B cell (primary cell): ENCODE results near the gene ARHGEF33. TPM values are rescaled to one million over a fixed set of nuclear protein-coding genes. Genes with fewer than 3 reads are reported as not detected.

Experiments used
- ATAC-seq: fragments of 200-7000 bp; cut with Tn5 transposase; one replicate; pipeline ENCODE4 v1.10.0; 2021; ENCODE audit warnings: low read depth, mild to moderate bottlenecking, moderate number of reproducible peaks, moderate library complexity
- CTCF ChIA-PET: fragments of 350-600 bp; sonication (Branson Sonifier 250); formaldehyde crosslinking; loops from one replicate; lab custom pipeline; 2021; ENCODE audit warnings: antibody characterized with exemption, inconsistent platforms; lab: Charles Lee
- POLR2A ChIA-PET: fragments of 350-600 bp; sonication (Branson Sonifier 250); formaldehyde crosslinking; loops from one replicate; lab custom pipeline; 2021; ENCODE audit warnings: antibody characterized with exemption; lab: Charles Lee
- DNase-seq: peaks from one replicate; pipeline ENCODE4 v3.0.0; 2013
- H2AFZ ChIP-seq: 2 replicates; pipeline ENCODE4 v1.6.1; 2012; ENCODE audit warnings: mild to moderate bottlenecking, low read depth, low read length; ENCODE audit not compliant: insufficient read depth, poor library complexity, severe bottlenecking
- H3K27ac ChIP-seq, 2 donors: 1 replicate in 1 of 2; 2 replicates in 1 of 2; pipeline ENCODE4 v1.5.1; 2012 to 2013; ENCODE audit warnings: low read length in 2 of 2, mild to moderate bottlenecking in 2 of 2, moderate library complexity in 1 of 2
- H3K27me3 ChIP-seq, 4 experiments: fragments of 200-600 bp in 1 of 4; sonication (generic) in 1 of 4; replicated peaks in 1 of 4; 1 replicate in 2 of 4; 2 replicates in 2 of 4; pipeline versions ENCODE4 v1.6.1 to v1.7.0; 2013 to 2016; ENCODE audit warnings: low read length in 3 of 4, mild to moderate bottlenecking in 2 of 4, mixed read lengths in 1 of 4, moderate library complexity in 1 of 4; ENCODE audit not compliant: insufficient read depth in 4 of 4, control insufficient read depth in 3 of 4; ENCODE audit errors: control extremely low read depth in 1 of 4
- H3K36me3 ChIP-seq, 2 experiments: replicated peaks in 1 of 2; 1 replicate in 1 of 2; 2 replicates in 1 of 2; pipeline versions ENCODE4 v1.6.1 to v1.7.1; 2013; ENCODE audit warnings: low read length in 1 of 2; ENCODE audit not compliant: insufficient read depth in 2 of 2, control insufficient read depth in 1 of 2; ENCODE audit errors: control extremely low read depth in 1 of 2, extremely low read depth in 1 of 2
- H3K4me1 ChIP-seq, 2 donors: fragments of 200-600 bp in 1 of 2; sonication (generic) in 1 of 2; 1 replicate in 1 of 2; 2 replicates in 1 of 2; pipeline versions ENCODE4 v1.5.1 to v1.6.1; 2013 to 2017; ENCODE audit warnings: low read length in 2 of 2; ENCODE audit not compliant: control insufficient read depth in 2 of 2, insufficient read depth in 2 of 2
- H3K4me2 ChIP-seq: replicated peaks from 2 replicates; pipeline ENCODE3; 2012; ENCODE audit warnings: mild to moderate bottlenecking, low read depth, low read length; ENCODE audit not compliant: poor library complexity, severe bottlenecking
- H3K4me3 ChIP-seq, 5 experiments: fragments of 200-600 bp in 1 of 5; sonication (generic) in 1 of 5; 1 replicate in 3 of 5; 2 replicates in 2 of 5; pipeline versions ENCODE4 v1.5.1 to v1.7.0; 2011 to 2016; ENCODE audit warnings: low read length in 4 of 5, mild to moderate bottlenecking in 4 of 5, low read depth in 2 of 5, control low read depth in 1 of 5, moderate library complexity in 1 of 5; ENCODE audit not compliant: insufficient read depth in 1 of 5; ENCODE audit errors: control extremely low read depth in 1 of 5, extremely low read depth in 1 of 5
- H3K79me2 ChIP-seq: fragments of 200-600 bp; sonication (generic); one replicate; pipeline ENCODE4 v1.6.0; 2016; ENCODE audit warnings: low read length; ENCODE audit not compliant: control insufficient read depth, insufficient read depth
- H3K9ac ChIP-seq: fragments of 200-600 bp; sonication (generic); 2 replicates; pipeline ENCODE4 v1.6.1; 2017; ENCODE audit warnings: mild to moderate bottlenecking, low read length, moderate library complexity
- H3K9me3 ChIP-seq, 3 donors: one replicate each; pipeline versions ENCODE4 v1.6.1 to v1.7.1; 2013; ENCODE audit warnings: low read length in 2 of 3; ENCODE audit not compliant: control insufficient read depth in 2 of 3, insufficient read depth in 1 of 3; ENCODE audit errors: control extremely low read depth in 1 of 3
- H4K20me1 ChIP-seq: 2 replicates; pipeline ENCODE4 v1.6.0; 2012; ENCODE audit warnings: mild to moderate bottlenecking, low read length; ENCODE audit not compliant: insufficient read depth, control insufficient read depth, poor library complexity, severe bottlenecking
- H3K27ac Mint-ChIP-seq: one replicate; pipeline ENCODE4 v1.8.0; 2021; ENCODE audit warnings: mixed read lengths
- H3K27me3 Mint-ChIP-seq: one replicate; pipeline ENCODE4 v1.8.0; 2021; ENCODE audit warnings: mixed read lengths
- H3K4me1 Mint-ChIP-seq: one replicate; pipeline ENCODE4 v1.8.0; 2021; ENCODE audit warnings: mixed read lengths
- H3K4me3 Mint-ChIP-seq: one replicate; pipeline ENCODE4 v1.8.0; 2021; ENCODE audit warnings: mixed read lengths
- H3K9me3 Mint-ChIP-seq: one replicate; pipeline ENCODE4 v1.8.0; 2022; ENCODE audit warnings: mixed read lengths; ENCODE audit not compliant: insufficient read depth
- CTCF ChIP-seq: fragments of 200-600 bp; IDR thresholded peaks from one replicate; pipeline ENCODE4 v1.8.0; 2022; ENCODE audit warnings: antibody characterized with exemption, mild to moderate bottlenecking
- EZH2 ChIP-seq: IDR thresholded peaks from 2 replicates; pipeline ENCODE4 v1.6.1; 2012; ENCODE audit warnings: borderline replicate concordance, low read depth, mild to moderate bottlenecking, moderate library complexity, low read length; ENCODE audit not compliant: insufficient read depth, poor library complexity, severe bottlenecking
- WGBS: methylation state at CpG from one replicate; pipeline ENCODE4 v1.1.5; 2013; ENCODE audit warnings: missing lambda C conversion rate; ENCODE audit not compliant: insufficient coverage; 5-methylcytosine and 5-hydroxymethylcytosine counted together
- intact Hi-C: fragments of 100-400 bp; cut with micrococcal nuclease; formaldehyde crosslinking; loops from one replicate; pipeline ENCODE4 v1.10.0; 2022
- polyA plus RNA-seq: library from polyadenylated mRNA; depleted of rRNA; stranded (reverse); fragments of >200 nt; gene quantifications from 2 replicates; pipeline ENCODE4 v1.2.3, GENCODE V29; 2012
- total RNA-seq, 2 donors: library from RNA; stranded (reverse); fragments of 120-200 nt in 1 of 2; gene quantifications; 1 replicate in 1 of 2; 2 replicates in 1 of 2; pipeline versions ENCODE4 v1.2.3 to v1.2.4, GENCODE V29; 2013 to 2022

The ARHGEF33 gene
- total and polyA plus RNA-seq, 2 donors (not counting 1 experiment from before 2014, with no cell fraction given): 0.04 to 0.20 TPM

- ChIA-PET CTCF (interaction anchor here (1.6 kb wide), 1 partner anchor 11 kb away, joined by 3 read pairs; no protein-coding TSS in a partner anchor), POLR2A (no interaction called here)
- no peak overlapping the region for H2AFZ ChIP-seq
- Mint-ChIP-seq H3K4me3 (no peak overlapping the region), H3K9me3 (no peaks in the 10 kb centered on the region), H3K4me1 (no peaks in the 10 kb centered on the region), H3K27me3 (no peaks in the 10 kb centered on the region), H3K27ac (no peak overlapping the region)
- TF ChIP-seq EZH2 (no peak), CTCF (no peak)
- intact Hi-C loops: no loop called here
- no peaks in the 10 kb centered on the region for H4K20me1 ChIP-seq
- no peaks in the 10 kb centered on the region for H3K4me1 ChIP-seq
- no peaks in the 10 kb centered on the region for H3K79me2 ChIP-seq
- H3K36me3 ChIP-seq: peaks cover 9 to 27% of the 10 kb centered on the region in 2 experiments
- no peak overlapping the region for H3K4me2 ChIP-seq
- DNase-seq: no peak
- H3K27me3 ChIP-seq: no peaks in the 10 kb centered on the region
- ATAC-seq: no peak
- H3K4me3 ChIP-seq: no peak overlapping the region
- H3K27ac ChIP-seq: no peak overlapping the region
- no peak overlapping the region for H3K9ac ChIP-seq
- H3K9me3 ChIP-seq: no peaks in the 10 kb centered on the region
Observed at GRCh38 chr2:39017334-39017733, 127.7 kb downstream of the ARHGEF33 start.

GRCh38 chr2:39018638-39019037, 129.0 kb downstream of the ARHGEF33 start:
- no peak overlapping the region for H2AFZ ChIP-seq
- no peak overlapping the region for H3K9ac ChIP-seq
- TF ChIP-seq CTCF (no peak), EZH2 (no peak)
- no peak overlapping the region for H3K4me2 ChIP-seq
- H3K27ac ChIP-seq: no peak overlapping the region
- ChIA-PET CTCF (interaction anchor here (1.6 kb wide), 2 partner anchors 8 to 9 kb away, joined by 3 to 4 read pairs; no protein-coding TSS in a partner anchor), POLR2A (no interaction called here)
- no peaks in the 10 kb centered on the region for H4K20me1 ChIP-seq
- intact Hi-C loops: no loop called here
- no CpG with 5 or more reads among the region's 4 CpGs for WGBS
- DNase-seq (no peak), ATAC-seq (no peak)
- H3K27me3 Mint-ChIP-seq: no peaks in the 10 kb centered on the region
- no peaks in the 10 kb centered on the region for H3K9me3 ChIP-seq
- H3K79me2 ChIP-seq: no peaks in the 10 kb centered on the region
- no peak overlapping the region for H3K4me3 ChIP-seq
- H3K4me1 Mint-ChIP-seq: no peaks in the 10 kb centered on the region
- H3K9me3 Mint-ChIP-seq: no peaks in the 10 kb centered on the region
- no peak overlapping the region for H3K4me3 Mint-ChIP-seq
- H3K4me1 ChIP-seq: no peaks in the 10 kb centered on the region
- no peaks in the 10 kb centered on the region for H3K27me3 ChIP-seq
- H3K36me3 ChIP-seq: peaks cover 6 to 22% of the 10 kb centered on the region in 2 experiments
- no peak overlapping the region for H3K27ac Mint-ChIP-seq
